ENCODE measurements around the gene DMTF1. TPM values are rescaled to one million over a fixed set of nuclear protein-coding genes. Genes with fewer than 3 reads are reported as not detected.

Gene DMTF1
- polyA plus RNA-seq, 1 of the 3 experiments (the other 2 are of a cell fraction), result 108 TPM

- WGBS (ENCODE audit: low lambda C conversion rate), result 39% methylated on average over 2 of the region's 2 CpGs
- ChIA-PET CTCF (interaction anchor here (0.9 to 3.1 kb wide), 3 partner anchors 217 to 233 kb away, joined by 3 to 7 read pairs (median 3); no protein-coding TSS in a partner anchor), POLR2A (no interaction called here)
- Histone ChIP-seq H3K27ac (ENCODE audit: low read depth in 2 of 2, low read length in 1 of 2) (no peak overlapping the region), H3F3A (replicated peaks; ENCODE audit: insufficient read depth) (no peaks in the 10 kb centered on the region), H3K4me2 (no peak overlapping the region), H2AFZ (ENCODE audit: low read depth) (no peak overlapping the region), H3K27me3 (ENCODE audit: insufficient read depth) (no peaks in the 10 kb centered on the region), H4K20me1 (ENCODE audit: insufficient read depth) (no peaks in the 10 kb centered on the region), H3K79me2 (ENCODE audit: insufficient read depth) (no peaks in the 10 kb centered on the region), H3K9me3 (no peaks in the 10 kb centered on the region), H3K4me3 (ENCODE audit: low read depth in 2 of 2, low read length in 1 of 2) (no peak overlapping the region), H3K9me2 (no peaks in the 10 kb centered on the region), H3K4me1 (ENCODE audit: control insufficient read depth in 1 of 2, insufficient read depth in 2 of 2, low read depth in 1 of 2, low read length in 1 of 2) (no peaks in the 10 kb centered on the region; a peak in 1 of 4 replicates), H3K9ac (no peak overlapping the region), H3K36me3 (replicated peaks in 1 of 2; ENCODE audit: control insufficient read depth in 1 of 2, insufficient read depth in 2 of 2, low read length in 1 of 2) (no peaks in the 10 kb centered on the region)
- no peak for TF ChIP-seq MEF2A (IDR thresholded peaks at IDR 0.05; ENCODE audit: borderline replicate concordance, low read depth)
- DNase-seq, result no peak
Measured at GRCh38 chr7:87144173-87144657, 8.0 kb upstream of the DMTF1 start.

GRCh38 chr7:87146740-87147386 is 5.4 kb upstream of the DMTF1 start:
- no peaks in the 10 kb centered on the region for H3K9me2 ChIP-seq
- no peaks in the 10 kb centered on the region for H3K9me3 ChIP-seq
- peaks cover 0 to 5% of the 10 kb centered on the region in 2 experiments; a peak in 2 of 4 replicates for H3K4me1 ChIP-seq (ENCODE audit: control insufficient read depth in 1 of 2, insufficient read depth in 2 of 2, low read depth in 1 of 2, low read length in 1 of 2)
- POLR2A ChIA-PET, result interaction anchor here (1.7 kb wide), 1 partner anchor 87 kb away, joined by 4 read pairs; the partner anchor contains the start of gene ELAPOR2
- no peaks in the 10 kb centered on the region; the same call in 1 of the 2 replicates for H3K79me2 ChIP-seq (ENCODE audit: insufficient read depth)
- H3K27ac ChIP-seq (ENCODE audit: low read depth in 2 of 2, low read length in 1 of 2), result no peak overlapping the region
- no peak overlapping the region for H2AFZ ChIP-seq (ENCODE audit: low read depth)
- no peak overlapping the region for H3K4me2 ChIP-seq
- WGBS (ENCODE audit: low lambda C conversion rate), result 74% methylated on average over 12 of the region's 25 CpGs
- DNase-seq, result peak; percentile 12
- H4K20me1 ChIP-seq (ENCODE audit: insufficient read depth), result no peaks in the 10 kb centered on the region
- CTCF ChIA-PET, result interaction anchor here (1.2 to 11.5 kb wide), 10 partner anchors 8 to 242 kb away, joined by 3 to 295 read pairs (median 20); partner anchors contain the start of gene ELAPOR2
- TF ChIP-seq GABPA (IDR thresholded peaks at IDR 0.05; ENCODE audit: low read depth) (no peak), RXRA (IDR thresholded peaks at IDR 0.05; ENCODE audit: borderline replicate concordance, low read depth) (no peak), TAF1 (IDR thresholded peaks at IDR 0.05; ENCODE audit: borderline replicate concordance, low read depth, low read length) (no peak), MAX (IDR thresholded peaks at IDR 0.05; ENCODE audit: low read depth) (no peak), FOXM1 (IDR thresholded peaks at IDR 0.05; ENCODE audit: low read depth) (no peak), MEF2A (IDR thresholded peaks at IDR 0.05; ENCODE audit: borderline replicate concordance, low read depth) (no peak), RFX5 (IDR thresholded peaks at IDR 0.05; ENCODE audit: low read length) (no peak), POLR2AphosphoS5 (IDR thresholded peaks at IDR 0.05; ENCODE audit: low read depth, low read length) (no peak), YY1 (IDR thresholded peaks at IDR 0.05; ENCODE audit: low read depth) (no peak), ZBTB33 (IDR thresholded peaks at IDR 0.05; ENCODE audit: borderline replicate concordance, low read depth) (no peak), PBX3 (IDR thresholded peaks at IDR 0.05) (no peak), JUND (IDR thresholded peaks at IDR 0.05) (no peak), GATA2 (CRISPR knock-in tag; IDR thresholded peaks at IDR 0.05) (no peak), SMC3 (IDR thresholded peaks at IDR 0.05; ENCODE audit: low read depth, low read length) (no peak), IRF3 (IDR thresholded peaks at IDR 0.05; ENCODE audit: low read depth, low read length) (no peak), RCOR1 (IDR thresholded peaks at IDR 0.05; ENCODE audit: low read length) (no peak), NFIC (IDR thresholded peaks at IDR 0.05; ENCODE audit: borderline replicate concordance) (no peak)
- no peak overlapping the region for H3K4me3 ChIP-seq (ENCODE audit: low read depth in 2 of 2, low read length in 1 of 2)
- no peaks in the 10 kb centered on the region for H3K27me3 ChIP-seq (ENCODE audit: insufficient read depth)
- H3F3A ChIP-seq (replicated peaks; ENCODE audit: insufficient read depth), result peaks cover 5% of the 10 kb centered on the region
- no peaks in the 10 kb centered on the region for H3K36me3 ChIP-seq (replicated peaks in 1 of 2; ENCODE audit: control insufficient read depth in 1 of 2, insufficient read depth in 2 of 2, low read length in 1 of 2)
- H3K9ac ChIP-seq, result no peak overlapping the region
